Fibroblast of lung (primary cell): ENCODE data around the gene SRD5A3. TPM values are rescaled to one million over a fixed set of nuclear protein-coding genes. Genes with fewer than 3 reads are reported as not detected.

ENCODE experiments used
- DNase-seq, 2 donors: peaks; one replicate each; pipeline versions ENCODE4 v3.0.0 to v3.0.0-alpha.2; 2010; ENCODE audit warnings: low read depth in 2 of 2
- H2AFZ ChIP-seq: 2 replicates; pipeline ENCODE4 v1.5.1; 2012; ENCODE audit warnings: low read length, control low read depth, inconsistent platforms
- H3K27ac ChIP-seq: 2 replicates; pipeline ENCODE4 v1.5.1; 2011; ENCODE audit warnings: low read length, control low read depth; ENCODE audit not compliant: insufficient read depth
- H3K27me3 ChIP-seq: 2 replicates; pipeline ENCODE4 v1.5.1; 2011; ENCODE audit warnings: mild to moderate bottlenecking, low read length; ENCODE audit not compliant: control insufficient read depth, insufficient read depth
- H3K36me3 ChIP-seq: 2 replicates; pipeline ENCODE4 v1.5.1; 2011; ENCODE audit warnings: low read length; ENCODE audit not compliant: control insufficient read depth, insufficient read depth
- H3K4me1 ChIP-seq: 2 replicates; pipeline ENCODE4 v1.5.1; 2011; ENCODE audit warnings: low read length; ENCODE audit not compliant: control insufficient read depth, insufficient read depth; ENCODE audit errors: extremely low read depth
- H3K4me2 ChIP-seq: 2 replicates; pipeline ENCODE4 v1.5.1; 2011; ENCODE audit warnings: low read length, control low read depth; ENCODE audit not compliant: insufficient read depth; ENCODE audit errors: extremely low read depth
- H3K4me3 ChIP-seq, 4 experiments: fragments of 200-600 bp in 1 of 4; sonication (generic) in 1 of 4; replicated peaks in 1 of 4; 2 replicates each; pipeline ENCODE4 v1.5.1; 2011 to 2016; ENCODE audit warnings: low read length in 4 of 4, low read depth in 3 of 4, mild to moderate bottlenecking in 3 of 4, control low read depth in 2 of 4, inconsistent platforms in 1 of 4, mixed read lengths in 1 of 4; ENCODE audit not compliant: insufficient read depth in 1 of 4; ENCODE audit errors: control extremely low read depth in 1 of 4
- H3K79me2 ChIP-seq: 2 replicates; pipeline ENCODE4 v1.5.1; 2012; ENCODE audit warnings: mild to moderate bottlenecking, low read length, inconsistent platforms; ENCODE audit not compliant: control insufficient read depth, insufficient read depth
- H3K9ac ChIP-seq: 2 replicates; pipeline ENCODE4 v1.5.1; 2011; ENCODE audit warnings: mild to moderate bottlenecking, low read length, control low read depth; ENCODE audit not compliant: insufficient read depth
- H3K9me3 ChIP-seq: 2 replicates; pipeline ENCODE4 v1.5.1; 2012; ENCODE audit warnings: low read depth, low read length; ENCODE audit not compliant: control insufficient read depth, insufficient read depth
- H4K20me1 ChIP-seq: 2 replicates; pipeline ENCODE4 v1.5.1; 2011; ENCODE audit warnings: low read length; ENCODE audit not compliant: control insufficient read depth, insufficient read depth; ENCODE audit errors: extremely low read depth
- EZH2 ChIP-seq: IDR thresholded peaks from 2 replicates; pipeline ENCODE4 v1.5.1; 2012; ENCODE audit warnings: low read length, control low read depth, mild to moderate bottlenecking; ENCODE audit errors: missing control alignments
- polyA plus RNA-seq, 2 donors: library from polyadenylated mRNA; depleted of rRNA in 1 of 2; stranded (reverse) in 1 of 2; unstranded in 1 of 2; fragments of >200 nt; gene quantifications; 2 replicates each; pipeline ENCODE4 v1.2.1, GENCODE V29; 2011 to 2012; ENCODE audit warnings: missing spikeins in 1 of 2
- total RNA-seq: library from RNA; depleted of rRNA; stranded (reverse); fragments of >200 nt; gene quantifications from 2 replicates; pipeline ENCODE4 v1.2.1, GENCODE V29; 2014
- TF ChIP-seq, protein P1 (sequence below), 2 donors: IDR thresholded peaks in 1 of 2; conservative IDR thresholded peaks in 1 of 2; 1 replicate in 1 of 2; 2 replicates in 1 of 2; pipeline ENCODE4 v1.5.1; 2011 to 2012; ENCODE audit warnings: low read length in 2 of 2, control low read depth in 1 of 2, inconsistent platforms in 1 of 2, low read depth in 1 of 2, mild to moderate bottlenecking in 1 of 2

Gene SRD5A3
- total and polyA plus RNA-seq, 2 donors (not counting 1 experiment from before 2014, with no cell fraction given): 5.0 to 12.3 TPM

DNA sequence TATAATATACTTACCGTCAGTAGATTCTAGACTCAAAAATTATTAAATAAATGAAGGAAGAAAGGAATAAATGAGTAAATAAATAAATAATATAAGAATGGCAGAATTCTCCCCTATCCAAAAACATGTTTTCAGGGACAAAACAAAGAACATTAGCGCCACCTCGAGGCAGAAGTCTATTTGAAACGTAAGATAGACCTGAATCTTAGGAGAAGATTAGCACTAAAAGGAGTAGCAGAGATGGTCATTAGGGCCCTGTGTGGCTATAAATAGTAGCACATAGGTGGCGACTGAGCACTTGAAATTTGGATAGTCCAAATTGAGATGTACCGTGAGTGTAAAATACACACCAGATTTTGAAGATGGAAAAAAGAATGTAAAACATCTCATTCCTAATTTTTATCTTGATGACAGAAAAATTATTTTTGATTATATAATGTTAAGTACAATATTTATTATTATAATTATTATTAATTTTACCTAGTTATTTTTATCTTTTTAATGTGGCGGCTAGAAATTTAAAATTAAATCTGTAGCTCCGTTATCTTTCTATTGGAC, 24.3 kb upstream of the SRD5A3 start:
- no peak overlapping the region for H3K9ac ChIP-seq
- no peaks in the 10 kb centered on the region for H3K4me1 ChIP-seq
- H3K9me3 ChIP-seq: no peaks in the 10 kb centered on the region
- TF ChIP-seq, protein P1, sequence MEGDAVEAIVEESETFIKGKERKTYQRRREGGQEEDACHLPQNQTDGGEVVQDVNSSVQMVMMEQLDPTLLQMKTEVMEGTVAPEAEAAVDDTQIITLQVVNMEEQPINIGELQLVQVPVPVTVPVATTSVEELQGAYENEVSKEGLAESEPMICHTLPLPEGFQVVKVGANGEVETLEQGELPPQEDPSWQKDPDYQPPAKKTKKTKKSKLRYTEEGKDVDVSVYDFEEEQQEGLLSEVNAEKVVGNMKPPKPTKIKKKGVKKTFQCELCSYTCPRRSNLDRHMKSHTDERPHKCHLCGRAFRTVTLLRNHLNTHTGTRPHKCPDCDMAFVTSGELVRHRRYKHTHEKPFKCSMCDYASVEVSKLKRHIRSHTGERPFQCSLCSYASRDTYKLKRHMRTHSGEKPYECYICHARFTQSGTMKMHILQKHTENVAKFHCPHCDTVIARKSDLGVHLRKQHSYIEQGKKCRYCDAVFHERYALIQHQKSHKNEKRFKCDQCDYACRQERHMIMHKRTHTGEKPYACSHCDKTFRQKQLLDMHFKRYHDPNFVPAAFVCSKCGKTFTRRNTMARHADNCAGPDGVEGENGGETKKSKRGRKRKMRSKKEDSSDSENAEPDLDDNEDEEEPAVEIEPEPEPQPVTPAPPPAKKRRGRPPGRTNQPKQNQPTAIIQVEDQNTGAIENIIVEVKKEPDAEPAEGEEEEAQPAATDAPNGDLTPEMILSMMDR (conservative IDR thresholded peaks at IDR 0.05 in 1 of 2, IDR thresholded peaks at IDR 0.05 in 1 of 2; ENCODE audit: low read depth in 1 of 2, low read length in 2 of 2): peak; percentile 51 to 64
- no peak for TF ChIP-seq EZH2
- no peak overlapping the region for H3K4me3 ChIP-seq
- H4K20me1 ChIP-seq: no peaks in the 10 kb centered on the region
- H3K79me2 ChIP-seq: no peaks in the 10 kb centered on the region
- no peak overlapping the region for H2AFZ ChIP-seq
- no peaks in the 10 kb centered on the region for H3K36me3 ChIP-seq
- peak; percentile 67 to 87 for DNase-seq
- H3K27ac ChIP-seq: no peak overlapping the region
- H3K27me3 ChIP-seq: no peaks in the 10 kb centered on the region
- H3K4me2 ChIP-seq: no peak overlapping the region

DNA sequence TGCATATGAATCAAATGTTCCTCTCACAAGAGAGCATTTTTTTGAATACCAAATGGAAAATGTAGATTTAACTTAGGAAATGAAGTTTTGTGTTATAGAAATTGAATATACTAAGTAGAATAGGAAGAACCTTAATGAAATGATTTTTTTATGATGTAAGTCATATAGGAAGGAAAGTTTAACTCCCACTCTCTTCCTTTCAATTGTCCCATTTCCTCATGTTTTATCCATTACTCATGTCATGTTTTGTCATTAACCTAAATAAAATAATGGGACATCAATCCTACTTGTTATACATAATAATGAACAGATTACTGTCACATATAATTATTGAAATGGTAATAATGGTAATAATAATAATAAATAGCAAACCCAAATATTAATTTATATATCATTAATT, 22.7 kb upstream of the SRD5A3 start:
- Histone ChIP-seq H3K36me3 (no peaks in the 10 kb centered on the region), H4K20me1 (no peaks in the 10 kb centered on the region), H3K27ac (no peak overlapping the region), H3K9me3 (no peaks in the 10 kb centered on the region), H2AFZ (no peak overlapping the region), H3K4me2 (no peak overlapping the region), H3K79me2 (no peaks in the 10 kb centered on the region), H3K4me3 (no peak overlapping the region), H3K4me1 (no peaks in the 10 kb centered on the region), H3K9ac (no peak overlapping the region), H3K27me3 (no peaks in the 10 kb centered on the region)
- no peak for DNase-seq
- TF ChIP-seq, protein P1 (conservative IDR thresholded peaks at IDR 0.05 in 1 of 2, IDR thresholded peaks at IDR 0.05 in 1 of 2; ENCODE audit: low read depth in 1 of 2, low read length in 2 of 2): no peak
- no peak for TF ChIP-seq EZH2

DNA sequence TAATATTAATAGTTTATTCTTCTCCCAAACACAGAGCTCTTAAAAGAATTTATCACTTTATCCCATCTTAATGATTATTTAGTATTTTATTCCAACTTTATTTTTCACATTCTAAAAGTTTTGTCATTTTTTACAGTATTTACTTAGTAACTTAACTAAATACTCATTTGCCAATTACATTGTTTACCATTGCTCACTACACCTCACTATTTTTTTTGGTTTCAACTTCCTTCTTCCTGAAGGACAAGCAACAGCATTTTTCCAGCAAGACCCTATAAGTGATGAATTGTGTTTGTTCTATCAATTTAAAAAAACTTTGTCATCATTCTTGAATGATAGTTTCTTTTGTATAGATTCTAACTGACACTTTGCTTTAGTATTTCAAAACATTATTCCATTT, 19.4 kb upstream of the SRD5A3 start:
- DNase-seq: no peak
- Histone ChIP-seq H4K20me1 (no peaks in the 10 kb centered on the region), H3K27me3 (no peaks in the 10 kb centered on the region), H3K79me2 (no peaks in the 10 kb centered on the region), H3K9ac (no peak overlapping the region), H3K4me3 (no peak overlapping the region), H2AFZ (no peak overlapping the region), H3K36me3 (no peaks in the 10 kb centered on the region), H3K9me3 (no peaks in the 10 kb centered on the region), H3K4me2 (no peak overlapping the region), H3K4me1 (no peaks in the 10 kb centered on the region), H3K27ac (no peak overlapping the region)
- no peak for TF ChIP-seq EZH2
- TF ChIP-seq, protein P1 (conservative IDR thresholded peaks at IDR 0.05 in 1 of 2, IDR thresholded peaks at IDR 0.05 in 1 of 2; ENCODE audit: low read depth in 1 of 2, low read length in 2 of 2): no peak
